Lung (tissue), 13 donors: ENCODE measurements around the gene ZMYND19. TPM values are rescaled to one million over a fixed set of nuclear protein-coding genes. Genes with fewer than 3 reads are reported as not detected.
"Not testable (repeated sequence)": the region's sequence is repeated elsewhere in the genome, so short reads cannot be mapped to it uniquely, and the experiment has no call there.

ENCODE experiments used
- ATAC-seq: fragments of 200-7000 bp; cut with Tn5 transposase; one replicate; pipeline ENCODE4 v1.9.1; 2020; ENCODE audit warnings: moderate number of reproducible peaks; ENCODE audit not compliant: insufficient read depth, low FRiP score
- DNase-seq, 3 donors: peaks; one replicate each; pipeline ENCODE4 v3.0.0-alpha.2; 2013 to 2017
- H3K27ac ChIP-seq, 2 donors: one replicate each; pipeline ENCODE4 v1.5.1; 2013; ENCODE audit warnings: mild to moderate bottlenecking in 2 of 2, moderate library complexity in 2 of 2, control low read depth in 1 of 2, inconsistent platforms in 1 of 2, low read depth in 1 of 2, low read length in 1 of 2
- H3K27me3 ChIP-seq, 3 donors: one replicate each; pipeline ENCODE4 v1.5.1; 2013; ENCODE audit warnings: low read length in 2 of 3; ENCODE audit not compliant: control insufficient read depth in 3 of 3, insufficient read depth in 3 of 3
- H3K36me3 ChIP-seq, 4 donors: one replicate each; pipeline ENCODE4 v1.5.1; 2013; ENCODE audit warnings: low read length in 4 of 4, mild to moderate bottlenecking in 1 of 4, moderate library complexity in 1 of 4; ENCODE audit not compliant: control insufficient read depth in 4 of 4, insufficient read depth in 4 of 4
- H3K4me1 ChIP-seq, 5 donors: one replicate each; pipeline ENCODE4 v1.5.1; 2013; ENCODE audit warnings: low read length in 5 of 5, mild to moderate bottlenecking in 2 of 5, moderate library complexity in 1 of 5; ENCODE audit not compliant: control insufficient read depth in 5 of 5, insufficient read depth in 5 of 5
- H3K4me3 ChIP-seq: one replicate; pipeline ENCODE4 v1.5.1; 2013; ENCODE audit warnings: mild to moderate bottlenecking, control low read depth, moderate library complexity
- H3K9ac ChIP-seq, 2 donors: one replicate each; pipeline ENCODE4 v1.5.1; 2013; ENCODE audit warnings: low read length in 2 of 2, control low read depth in 1 of 2; ENCODE audit not compliant: insufficient read depth in 1 of 2
- H3K9me3 ChIP-seq, 4 donors: one replicate each; pipeline ENCODE4 v1.5.1; 2013; ENCODE audit warnings: low read length in 3 of 4, mild to moderate bottlenecking in 1 of 4, moderate library complexity in 1 of 4; ENCODE audit not compliant: control insufficient read depth in 4 of 4, insufficient read depth in 3 of 4
- CTCF ChIP-seq: IDR thresholded peaks from 2 replicates; pipeline ENCODE4 v1.5.1; 2012; ENCODE audit warnings: mild to moderate bottlenecking; ENCODE audit errors: control extremely low read depth, extremely low read depth
- WGBS, 2 donors: extraction: QIAGEN DNeasy Blood & Tissue Kit; methylation state at CpG; one replicate each; pipeline ENCODE4 v1.1.7; 2013; 5-methylcytosine and 5-hydroxymethylcytosine counted together
- polyA plus RNA-seq, 2 donors: library from polyadenylated mRNA; stranded (reverse); fragments of 200-250 nt; gene quantifications; one replicate each; pipeline ENCODE4 v1.2.1, GENCODE V29; 2013
- small RNA-seq: library from RNA; depleted of rRNA; stranded (forward); fragments of <200 nt; gene quantifications from one replicate; pipeline ENCODE3, GENCODE V24; 2014; ENCODE audit warnings: low replicate concordance
- total RNA-seq, 2 donors: library from RNA; depleted of rRNA in 1 of 2; stranded (reverse); fragments of >200 nt in 1 of 2; gene quantifications; one replicate each; pipeline ENCODE4 v1.2.1, GENCODE V29; 2014 to 2021
- donor health status: control.
- donor health status: control.
- donor health status: Bipolar disorder and iron deficiency.
- donor health status: healthy.
- donor health status: DM: yes; HTN: yes; CAD: no.

ZMYND19 gene
- total and polyA plus RNA-seq, 4 donors = 11.4 to 29.1 (median 20.5) TPM

- Histone ChIP-seq H3K27ac (no peak overlapping the region), H3K27me3 (no peaks in the 10 kb centered on the region), H3K9ac (no peak overlapping the region), H3K36me3 (no peaks in the 10 kb centered on the region), H3K4me1 (no peaks in the 10 kb centered on the region), H3K9me3 (no peaks in the 10 kb centered on the region), H3K4me3 (no peak overlapping the region)
- TF ChIP-seq CTCF = no peak
- DNase-seq (no peak), ATAC-seq (no peak)
Observed at GRCh38 chr9:137535120-137535428, 55.2 kb downstream of the ZMYND19 start.

- H3K36me3 ChIP-seq = no peaks in the 10 kb centered on the region
- DNase-seq (peak; percentile 64 to 86 (median 77)), ATAC-seq (no peak)
- H3K27me3 ChIP-seq = no peaks in the 10 kb centered on the region
- WGBS, 2 donors = 43 to 50% methylated on average over 19 of the region's 19 CpGs
- H3K9me3 ChIP-seq = no peaks in the 10 kb centered on the region
- no peaks in the 10 kb centered on the region for H3K4me1 ChIP-seq
- H3K27ac ChIP-seq = no peak overlapping the region
- peak; percentile 13 for TF ChIP-seq CTCF
- H3K4me3 ChIP-seq = no peak overlapping the region
- no peak overlapping the region for H3K9ac ChIP-seq
Observed at GRCh38 chr9:137534256-137535119, 55.8 kb downstream of the ZMYND19 start.

- WGBS, 2 donors = 84 to 90% methylated on average over 10 of the region's 10 CpGs
- H3K9me3 ChIP-seq, H3K27ac ChIP-seq, H3K9ac ChIP-seq, H3K4me1 ChIP-seq, DNase-seq, H3K27me3 ChIP-seq, H3K4me3 ChIP-seq, ATAC-seq, H3K36me3 ChIP-seq: not testable (repeated sequence)
Observed at GRCh38 chr9:137532891-137533468, 57.3 kb downstream of the ZMYND19 start.

Small RNA genes within 50 kb of the gene (small RNA-seq; reads per million reads assigned to genes)
- not detected for gene RF00017

Other genes starting within 250 kb of the ZMYND19 start
- gene EXD3, start 167.3 kb downstream of the ZMYND19 start, total RNA-seq = 10 to 100 TPM; 17.5 to 21.5 TPM
- 10 to 100 TPM in 1 of 2 donors, 1 to 10 TPM in 1; 8.6 to 30.5 TPM for gene EXD3, start 167.3 kb downstream of the ZMYND19 start, polyA plus RNA-seq
- 10 to 100 TPM in 1 of 2 donors, 1 to 10 TPM in 1; 3.1 to 10.1 TPM for gene NOXA1, start 167.1 kb downstream of the ZMYND19 start, total RNA-seq
- gene NOXA1, start 167.1 kb downstream of the ZMYND19 start, polyA plus RNA-seq = 10 to 100 TPM in 1 of 2 donors, 1 to 10 TPM in 1; 2.1 to 11.7 TPM
- gene ENTPD8, start 149.2 kb downstream of the ZMYND19 start, total RNA-seq = under 1 TPM; 0.14 to 0.28 TPM
- gene ENTPD8, start 149.2 kb downstream of the ZMYND19 start, polyA plus RNA-seq = under 1 TPM; 0.08 to 0.45 TPM
- 10 to 100 TPM; 13.8 to 34.1 TPM for gene NSMF, start 131.2 kb downstream of the ZMYND19 start, total RNA-seq
- gene NSMF, start 131.2 kb downstream of the ZMYND19 start, polyA plus RNA-seq = 10 to 100 TPM; 26.1 to 39.8 TPM
- 1 to 10 TPM; 6.5 to 8.9 TPM for gene PNPLA7, start 40.1 kb downstream of the ZMYND19 start, total RNA-seq
- 1 to 10 TPM in 1 of 2 donors, under 1 TPM in 1; 0.79 to 8.8 TPM for gene PNPLA7, start 40.1 kb downstream of the ZMYND19 start, polyA plus RNA-seq
- gene MRPL41, start 38.6 kb downstream of the ZMYND19 start, total RNA-seq = 10 to 100 TPM; 24.2 to 55.2 TPM
- 100 to 1,000 TPM in 1 of 2 donors, 10 to 100 TPM in 1; 51.3 to 110 TPM for gene MRPL41, start 38.6 kb downstream of the ZMYND19 start, polyA plus RNA-seq
- 10 to 100 TPM; 28.0 to 36.5 TPM for gene DPH7, start 11.6 kb downstream of the ZMYND19 start, total RNA-seq
- 10 to 100 TPM; 23.6 to 32.6 TPM for gene DPH7, start 11.6 kb downstream of the ZMYND19 start, polyA plus RNA-seq
- 10 to 100 TPM; 57.4 to 94.8 TPM for gene ARRDC1, start 15.2 kb upstream of the ZMYND19 start, total RNA-seq
- gene ARRDC1, start 15.2 kb upstream of the ZMYND19 start, polyA plus RNA-seq = 100 to 1,000 TPM in 1 of 2 donors, 10 to 100 TPM in 1; 94.4 to 137 TPM
- gene EHMT1, start 28.5 kb upstream of the ZMYND19 start, total RNA-seq = 10 to 100 TPM; 76.4 to 91.5 TPM
- 10 to 100 TPM; 32.2 to 39.9 TPM for gene EHMT1, start 28.5 kb upstream of the ZMYND19 start, polyA plus RNA-seq